ENCODE data around the gene FBH1. TPM values are rescaled to one million over a fixed set of nuclear protein-coding genes. Genes with fewer than 3 reads are reported as not detected.

The FBH1 gene
- total RNA-seq, 1 donor from 2014 or later, result 76.6 TPM

DNA sequence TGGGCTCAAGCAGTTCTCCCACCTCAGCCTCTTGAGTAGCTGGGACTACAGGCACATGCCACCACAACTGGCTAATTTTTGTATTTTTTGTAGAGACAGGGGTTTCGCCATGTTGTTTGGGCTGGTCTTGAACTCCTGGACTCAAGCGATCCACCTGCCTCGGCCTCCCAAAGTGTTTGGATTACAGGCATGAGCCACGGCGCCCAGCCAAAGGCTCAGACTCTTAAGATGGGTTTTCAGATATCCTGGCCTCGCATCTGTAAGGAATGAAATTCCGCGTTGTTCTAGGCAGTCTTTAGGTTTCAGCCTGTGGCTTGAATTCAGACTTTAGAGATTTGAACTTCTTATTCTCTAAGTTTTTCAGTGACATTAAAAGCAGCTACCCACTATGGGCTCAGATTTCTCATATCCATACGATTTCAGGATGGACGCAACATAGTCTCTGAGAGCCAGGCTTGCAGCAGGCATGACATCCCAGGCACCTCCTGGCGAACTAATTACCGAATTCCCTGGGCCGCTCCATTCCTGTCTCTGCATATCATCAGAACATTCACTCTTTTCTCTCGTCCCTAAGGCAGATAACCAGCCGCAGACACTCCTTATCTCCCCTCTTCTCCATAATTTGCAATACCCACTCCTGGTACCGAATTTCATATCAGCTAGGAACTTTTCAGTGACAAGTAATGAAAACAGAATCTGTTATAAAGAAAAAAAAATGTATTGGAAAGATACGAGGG, 57.6 kb downstream of the FBH1 start:
- no peak overlapping the region for H3K4me3 Mint-ChIP-seq
- peaks cover 24% of the 10 kb centered on the region for H3K4me1 Mint-ChIP-seq
- H3K9me3 Mint-ChIP-seq, result no peaks in the 10 kb centered on the region
- TF ChIP-seq, protein P1, sequence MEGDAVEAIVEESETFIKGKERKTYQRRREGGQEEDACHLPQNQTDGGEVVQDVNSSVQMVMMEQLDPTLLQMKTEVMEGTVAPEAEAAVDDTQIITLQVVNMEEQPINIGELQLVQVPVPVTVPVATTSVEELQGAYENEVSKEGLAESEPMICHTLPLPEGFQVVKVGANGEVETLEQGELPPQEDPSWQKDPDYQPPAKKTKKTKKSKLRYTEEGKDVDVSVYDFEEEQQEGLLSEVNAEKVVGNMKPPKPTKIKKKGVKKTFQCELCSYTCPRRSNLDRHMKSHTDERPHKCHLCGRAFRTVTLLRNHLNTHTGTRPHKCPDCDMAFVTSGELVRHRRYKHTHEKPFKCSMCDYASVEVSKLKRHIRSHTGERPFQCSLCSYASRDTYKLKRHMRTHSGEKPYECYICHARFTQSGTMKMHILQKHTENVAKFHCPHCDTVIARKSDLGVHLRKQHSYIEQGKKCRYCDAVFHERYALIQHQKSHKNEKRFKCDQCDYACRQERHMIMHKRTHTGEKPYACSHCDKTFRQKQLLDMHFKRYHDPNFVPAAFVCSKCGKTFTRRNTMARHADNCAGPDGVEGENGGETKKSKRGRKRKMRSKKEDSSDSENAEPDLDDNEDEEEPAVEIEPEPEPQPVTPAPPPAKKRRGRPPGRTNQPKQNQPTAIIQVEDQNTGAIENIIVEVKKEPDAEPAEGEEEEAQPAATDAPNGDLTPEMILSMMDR (IDR thresholded peaks at IDR 0.05; ENCODE audit: unreplicated experiment), result no peak
- peaks cover 7% of the 10 kb centered on the region for H3K27me3 Mint-ChIP-seq (ENCODE audit: low read depth)
- H3K36me3 Mint-ChIP-seq, result no peaks in the 10 kb centered on the region
- DNase-seq (ENCODE audit: low spot score in 2 of 2, unreplicated experiment in 2 of 2), result no peak
- no peak overlapping the region for H3K27ac Mint-ChIP-seq

DNA sequence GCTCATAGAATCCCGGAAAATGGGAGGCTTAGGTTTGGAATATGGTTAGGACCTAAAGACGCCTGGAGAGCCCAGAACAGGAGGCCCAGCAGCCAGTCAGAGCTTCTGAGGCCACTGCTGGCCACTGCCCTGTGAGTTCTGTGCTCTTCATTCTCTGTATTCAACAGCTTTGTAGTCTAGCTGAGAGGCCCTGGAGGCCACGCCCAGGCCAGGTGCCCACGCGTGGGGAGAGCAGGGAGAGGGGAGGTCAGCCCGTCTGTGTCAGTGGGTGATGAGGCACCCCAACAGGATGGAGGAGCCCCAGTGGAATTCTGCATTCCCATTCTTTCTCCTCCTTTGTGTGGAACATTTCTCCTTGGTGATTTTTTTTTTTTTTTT, 58.2 kb downstream of the FBH1 start:
- TF ChIP-seq, protein P1 (IDR thresholded peaks at IDR 0.05; ENCODE audit: unreplicated experiment), result no peak
- Mint-ChIP-seq H3K9me3 (no peaks in the 10 kb centered on the region), H3K4me1 (peaks cover 24% of the 10 kb centered on the region), H3K27ac (no peak overlapping the region), H3K4me3 (no peak overlapping the region), H3K27me3 (ENCODE audit: low read depth) (peaks cover 7% of the 10 kb centered on the region), H3K36me3 (no peaks in the 10 kb centered on the region)
- no peak for DNase-seq (ENCODE audit: low spot score in 2 of 2, unreplicated experiment in 2 of 2)

DNA sequence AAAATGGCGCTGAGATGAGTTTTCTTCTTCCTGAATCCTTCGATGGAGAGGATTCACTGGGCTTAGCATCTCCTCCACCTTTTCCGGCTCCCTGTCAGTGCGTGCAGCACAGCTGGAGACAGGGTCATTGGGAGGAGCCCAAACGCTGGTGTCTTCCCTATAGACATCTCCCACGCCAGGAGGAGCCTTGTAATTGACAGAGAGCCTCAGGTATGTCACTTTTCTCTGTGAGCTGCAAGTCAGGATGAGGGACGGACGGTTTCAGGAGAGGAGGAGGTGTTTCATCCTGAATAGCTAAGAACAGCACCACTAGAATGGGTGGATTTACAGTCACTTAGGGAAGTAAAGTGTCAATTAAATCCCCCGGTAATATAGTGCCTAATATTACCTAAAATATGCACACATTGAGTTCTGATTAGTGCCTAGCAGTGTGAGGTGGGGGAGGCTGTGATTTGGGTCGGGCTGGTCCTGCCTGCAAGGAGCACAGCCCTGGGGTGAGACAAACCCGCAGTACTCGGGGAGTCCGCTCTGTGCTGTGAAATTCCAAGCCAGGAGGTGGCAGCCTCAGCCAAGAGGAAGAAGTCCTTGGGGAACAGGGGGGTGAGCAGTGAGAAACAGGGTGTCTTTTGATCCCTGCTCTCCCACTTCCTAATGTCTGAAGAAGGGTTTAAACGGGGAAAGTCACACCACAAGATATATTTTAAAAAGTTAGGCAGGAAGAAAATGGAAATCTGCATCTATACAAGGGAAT, 59.1 kb downstream of the FBH1 start:
- TF ChIP-seq, protein P1 (IDR thresholded peaks at IDR 0.05; ENCODE audit: unreplicated experiment), result no peak
- no peaks in the 10 kb centered on the region for H3K9me3 Mint-ChIP-seq
- H3K27me3 Mint-ChIP-seq (ENCODE audit: low read depth), result peaks cover 7% of the 10 kb centered on the region
- H3K4me3 Mint-ChIP-seq, result no peak overlapping the region
- no peak overlapping the region for H3K27ac Mint-ChIP-seq
- DNase-seq (ENCODE audit: low spot score in 2 of 2, unreplicated experiment in 2 of 2), result no peak
- H3K36me3 Mint-ChIP-seq, result no peaks in the 10 kb centered on the region
- H3K4me1 Mint-ChIP-seq, result peaks cover 19% of the 10 kb centered on the region

DNA sequence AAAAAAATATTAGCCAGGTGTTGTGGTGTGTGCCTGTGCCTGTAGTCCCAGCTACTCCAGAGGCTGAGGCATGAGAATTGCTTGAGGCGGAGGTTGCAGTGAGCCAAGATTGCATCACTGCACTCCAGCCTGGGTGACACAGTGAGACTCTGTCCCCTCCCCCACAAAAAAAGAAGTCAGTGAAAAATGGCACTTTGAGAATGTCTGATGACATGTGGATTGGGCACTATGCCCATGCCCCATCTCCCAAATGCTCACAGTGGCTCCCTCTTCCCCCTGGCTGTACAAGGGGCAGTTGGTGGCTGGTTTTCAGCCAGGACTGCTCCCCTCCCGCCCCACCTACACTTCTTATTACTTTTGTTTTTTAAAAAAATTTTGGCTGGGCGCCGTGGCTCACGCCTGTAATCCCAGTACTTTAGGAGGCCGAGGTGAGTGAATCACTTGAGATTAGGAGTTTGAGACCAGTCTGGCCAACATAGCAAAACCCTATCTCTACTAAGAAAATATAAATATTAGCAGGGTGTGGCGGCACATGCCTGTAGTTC, 61.2 kb downstream of the FBH1 start:
- H3K4me3 Mint-ChIP-seq, result no peak overlapping the region
- TF ChIP-seq, protein P1 (IDR thresholded peaks at IDR 0.05; ENCODE audit: unreplicated experiment), result no peak
- DNase-seq (ENCODE audit: low spot score in 2 of 2, unreplicated experiment in 2 of 2), result no peak
- H3K27me3 Mint-ChIP-seq (ENCODE audit: low read depth), result peaks cover 7% of the 10 kb centered on the region
- no peak overlapping the region for H3K27ac Mint-ChIP-seq
- H3K4me1 Mint-ChIP-seq, result peaks cover 7% of the 10 kb centered on the region
- no peaks in the 10 kb centered on the region for H3K9me3 Mint-ChIP-seq
- H3K36me3 Mint-ChIP-seq, result no peaks in the 10 kb centered on the region

DNA sequence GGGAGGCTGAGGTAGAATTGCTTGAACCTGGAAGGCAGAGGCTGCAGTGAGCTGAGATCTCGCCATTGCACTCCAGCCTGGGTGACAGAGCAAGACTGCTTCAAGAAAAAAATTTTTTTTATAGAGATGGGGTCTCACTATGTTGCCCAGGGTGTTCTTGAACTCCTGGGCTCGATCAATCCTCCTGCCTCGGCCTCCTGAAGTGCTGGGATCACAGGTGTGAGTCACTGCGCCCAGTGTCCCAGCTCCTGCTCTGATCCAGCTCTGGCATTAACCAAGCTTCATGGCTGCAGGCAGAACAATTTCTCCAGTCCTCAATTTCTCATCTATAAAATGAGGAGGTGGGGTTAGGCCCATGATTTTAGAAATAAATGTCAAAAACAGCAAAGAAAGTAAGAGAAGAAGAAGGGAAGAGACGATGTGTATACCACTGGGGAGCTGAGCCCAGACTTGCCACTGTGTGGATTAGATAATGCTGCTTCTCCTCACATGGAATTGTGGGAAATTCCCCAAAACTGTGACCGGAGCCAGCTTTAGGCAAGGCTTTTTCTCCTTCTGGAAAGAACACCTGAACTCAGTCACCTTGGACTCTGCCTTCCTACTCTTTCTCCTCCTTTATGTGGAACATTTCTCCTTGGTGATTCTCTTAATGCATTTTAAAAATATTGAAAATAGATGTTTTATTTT, 61.8 kb downstream of the FBH1 start:
- Mint-ChIP-seq H3K9me3 (no peaks in the 10 kb centered on the region), H3K36me3 (no peaks in the 10 kb centered on the region), H3K4me3 (no peak overlapping the region), H3K27ac (no peak overlapping the region), H3K4me1 (peaks cover 7% of the 10 kb centered on the region), H3K27me3 (ENCODE audit: low read depth) (peaks cover 7% of the 10 kb centered on the region)
- TF ChIP-seq, protein P1 (IDR thresholded peaks at IDR 0.05; ENCODE audit: unreplicated experiment), result no peak
- DNase-seq (ENCODE audit: low spot score in 2 of 2, unreplicated experiment in 2 of 2), result no peak

Data from mesothelial cell of epicardium (in vitro differentiated cells).